C4-2B (cell line): ENCODE data around the gene USP15.

ENCODE experiments used
- H3K27ac ChIP-seq: fragments of 450-650 bp; 2 replicates; pipeline ENCODE4 v1.5.1; 2017
- CTCF ChIP-seq: fragments of 450-650 bp; conservative IDR thresholded peaks from 2 replicates; pipeline ENCODE4 v1.5.1; 2017; ENCODE audit warnings: mild to moderate bottlenecking
- ZFX ChIP-seq: fragments of 450-650 bp; IDR thresholded peaks from 2 replicates; pipeline ENCODE4 v1.6.1; 2017

The USP15 gene

GRCh38 chr12:62259993-62260732 lies at the start of gene USP15:
Gene USP15 (plus strand): TSS chr12:62260404. CDS start chr12:62260415, 11 bp downstream.
- TF ChIP-seq CTCF (peak; percentile 79), ZFX (peak; percentile 25; the same call in 1 of the 2 replicates)
- peak within 1 kb of the TSS; percentile 94 for H3K27ac ChIP-seq

GRCh38 chr12:62210422-62210821 lies 49.8 kb upstream of the USP15 start:
- no peak overlapping the region for H3K27ac ChIP-seq
- no peak for TF ChIP-seq ZFX
- TF ChIP-seq CTCF, result peak; percentile 94

GRCh38 chr12:62211510-62211909 lies 48.7 kb upstream of the USP15 start:
- H3K27ac ChIP-seq, result no peak overlapping the region
- TF ChIP-seq ZFX (no peak), CTCF (no peak)

GRCh38 chr12:62214846-62215245 lies 45.4 kb upstream of the USP15 start:
- H3K27ac ChIP-seq, result no peak overlapping the region
- TF ChIP-seq ZFX (no peak), CTCF (no peak)

GRCh38 chr12:62215506-62215905 lies 44.7 kb upstream of the USP15 start:
- H3K27ac ChIP-seq, result no peak overlapping the region
- TF ChIP-seq ZFX (no peak), CTCF (no peak)

- TF ChIP-seq CTCF (no peak), ZFX (no peak)
- H3K27ac ChIP-seq, result no peak overlapping the region
These were observed 42.6 kb upstream of the USP15 start for GRCh38 chr12:62217466-62218194.

- H3K27ac ChIP-seq, result no peak overlapping the region
- TF ChIP-seq CTCF (no peak), ZFX (no peak)
These were observed 39.1 kb upstream of the USP15 start for GRCh38 chr12:62221107-62221506.
